K562 treated with DMSO at 1 percent for 24 hours (cell line): Measurements from ENCODE around the gene SPATC1L. TPM values are rescaled to one million over a fixed set of nuclear protein-coding genes. Genes with fewer than 3 reads are reported as not detected.

Experiments
- total RNA-seq: library from RNA; unstranded; fragments of 300-600 nt; gene quantifications from 2 replicates; pipeline ENCODE4 v1.2.3, GENCODE V29; 2022; ENCODE audit warnings: low read depth; ENCODE audit not compliant: insufficient read depth

SPATC1L gene
- 95.6 and 98.6 TPM in 2 replicates for total RNA-seq

GRCh38 chr21:46183910-46184624, at the start of gene SPATC1L:
Gene SPATC1L, minus strand, starts transcription at chr21:46184459. Its CDS starts 1,643 bp downstream, at chr21:46182816.

GRCh38 chr21:46228345-46229051, 44.2 kb upstream of the SPATC1L start, which contains the start of gene LSS:
Gene LSS, minus strand, starts transcription at chr21:46228774. Its CDS starts 29 bp downstream, at chr21:46228745.

GRCh38 chr21:46155514-46156377, 28.5 kb downstream of the SPATC1L start, which contains the start of gene FTCD:
Gene FTCD, minus strand, starts transcription at chr21:46155579. Its CDS starts 56 bp downstream, at chr21:46155523.

Other genes with a start within 250 kb of the SPATC1L start
- gene COL6A1, start 202.7 kb downstream of the SPATC1L start, total RNA-seq: 3.2 and 5.8 TPM in 2 replicates
- gene COL6A2, start 86.3 kb downstream of the SPATC1L start, total RNA-seq: 12.4 and 15.2 TPM in 2 replicates
- gene FTCD, start 28.9 kb downstream of the SPATC1L start, total RNA-seq: 1.0 and 1.4 TPM in 2 replicates
- gene LSS, start 44.3 kb upstream of the SPATC1L start, total RNA-seq: 58.5 and 60.8 TPM in 2 replicates
- gene MCM3AP, start 101.2 kb upstream of the SPATC1L start, total RNA-seq: 116 and 133 TPM in 2 replicates
- 35.7 and 36.4 TPM in 2 replicates for gene YBEY, start 101.9 kb upstream of the SPATC1L start, total RNA-seq
- 23.7 and 33.2 TPM in 2 replicates for gene C21orf58, start 139.4 kb upstream of the SPATC1L start, total RNA-seq
- gene PCNT, start 139.7 kb upstream of the SPATC1L start, total RNA-seq: 36.5 and 39.4 TPM in 2 replicates